ENCODE measurements around the gene LARGE1.

The LARGE1 gene

GRCh38 chr22:33867971-33868370, 52.3 kb downstream of the LARGE1 start:
- WGBS (ENCODE audit: extremely low coverage, insufficient coverage, insufficient read length), result no CpG with 5 or more reads among the region's 9 CpGs
- Histone ChIP-seq H3K36me3 (ENCODE audit: control insufficient read depth in 1 of 2, insufficient read depth in 2 of 2, low read length in 2 of 2) (no peaks in the 10 kb centered on the region), H3K9me3 (ENCODE audit: insufficient read depth, low read depth, low read length) (no peaks in the 10 kb centered on the region), H4K12ac (ENCODE audit: low read depth, low read length) (no peak overlapping the region), H2BK12ac (ENCODE audit: low read length) (no peak overlapping the region), H3K27me3 (ENCODE audit: insufficient read depth, low read length) (no peaks in the 10 kb centered on the region), H3K4ac (ENCODE audit: low read depth, low read length) (no peak overlapping the region), H3K18ac (ENCODE audit: low read length) (no peak overlapping the region), H4K91ac (ENCODE audit: low read depth, low read length) (no peak overlapping the region), H3K4me1 (ENCODE audit: control insufficient read depth in 1 of 2, insufficient read depth in 2 of 2, low read length in 2 of 2) (peaks cover 3 to 5% of the 10 kb centered on the region in 2 experiments), H3K23ac (ENCODE audit: low read length) (no peak overlapping the region), H2BK5ac (ENCODE audit: low read depth, low read length, poor library complexity) (no peak overlapping the region), H3K79me2 (ENCODE audit: control insufficient read depth, insufficient read depth, low read length, poor library complexity) (peaks cover 2% of the 10 kb centered on the region), H2AK5ac (ENCODE audit: low read length) (no peak overlapping the region), H2AFZ (ENCODE audit: insufficient read depth, low read length, poor library complexity) (no peak overlapping the region), H3K4me3 (ENCODE audit: low read depth, low read length) (no peak overlapping the region), H3K79me1 (ENCODE audit: low read length) (no peaks in the 10 kb centered on the region), H3K4me2 (ENCODE audit: low read length) (no peak overlapping the region), H2BK120ac (ENCODE audit: insufficient read depth, low read length, poor library complexity) (no peak overlapping the region), H4K8ac (ENCODE audit: low read depth, low read length) (no peak overlapping the region), H3K27ac (ENCODE audit: low read depth, low read length) (no peak overlapping the region), H3K14ac (ENCODE audit: low read length) (no peak overlapping the region), H3K9ac (ENCODE audit: low read length) (no peak overlapping the region)
- DNase-seq, result no peak

GRCh38 chr22:33867118-33867866, 53.0 kb downstream of the LARGE1 start:
- H4K8ac ChIP-seq (ENCODE audit: low read depth, low read length), result no peak overlapping the region
- no peak overlapping the region for H3K4me3 ChIP-seq (ENCODE audit: low read depth, low read length)
- no peaks in the 10 kb centered on the region for H3K27me3 ChIP-seq (ENCODE audit: insufficient read depth, low read length)
- no peak overlapping the region for H2BK5ac ChIP-seq (ENCODE audit: low read depth, low read length, poor library complexity)
- no peak overlapping the region for H3K4ac ChIP-seq (ENCODE audit: low read depth, low read length)
- no peak overlapping the region for H3K14ac ChIP-seq (ENCODE audit: low read length)
- peaks cover 2% of the 10 kb centered on the region for H3K79me2 ChIP-seq (ENCODE audit: control insufficient read depth, insufficient read depth, low read length, poor library complexity)
- no peak overlapping the region for H4K12ac ChIP-seq (ENCODE audit: low read depth, low read length)
- no peak overlapping the region for H3K9ac ChIP-seq (ENCODE audit: low read length)
- no peak overlapping the region for H2AFZ ChIP-seq (ENCODE audit: insufficient read depth, low read length, poor library complexity)
- H2BK120ac ChIP-seq (ENCODE audit: insufficient read depth, low read length, poor library complexity), result no peak overlapping the region
- H2BK12ac ChIP-seq (ENCODE audit: low read length), result no peak overlapping the region
- peaks cover 3 to 5% of the 10 kb centered on the region in 2 experiments for H3K4me1 ChIP-seq (ENCODE audit: control insufficient read depth in 1 of 2, insufficient read depth in 2 of 2, low read length in 2 of 2)
- no peaks in the 10 kb centered on the region for H3K9me3 ChIP-seq (ENCODE audit: insufficient read depth, low read depth, low read length)
- no peak overlapping the region for H3K27ac ChIP-seq (ENCODE audit: low read depth, low read length)
- no peak overlapping the region for H4K91ac ChIP-seq (ENCODE audit: low read depth, low read length)
- no peak for DNase-seq
- H3K36me3 ChIP-seq (ENCODE audit: control insufficient read depth in 1 of 2, insufficient read depth in 2 of 2, low read length in 2 of 2), result no peaks in the 10 kb centered on the region
- WGBS (ENCODE audit: extremely low coverage, insufficient coverage, insufficient read length), result no CpG with 5 or more reads among the region's 12 CpGs
- no peak overlapping the region for H2AK5ac ChIP-seq (ENCODE audit: low read length)
- H3K79me1 ChIP-seq (ENCODE audit: low read length), result no peaks in the 10 kb centered on the region
- H3K4me2 ChIP-seq (ENCODE audit: low read length), result no peak overlapping the region
- H3K18ac ChIP-seq (ENCODE audit: low read length), result no peak overlapping the region
- H3K23ac ChIP-seq (ENCODE audit: low read length), result no peak overlapping the region

- H2BK5ac ChIP-seq (ENCODE audit: low read depth, low read length, poor library complexity), result no peak overlapping the region
- H4K12ac ChIP-seq (ENCODE audit: low read depth, low read length), result no peak overlapping the region
- no peaks in the 10 kb centered on the region for H3K9me3 ChIP-seq (ENCODE audit: insufficient read depth, low read depth, low read length)
- H3K27me3 ChIP-seq (ENCODE audit: insufficient read depth, low read length), result no peaks in the 10 kb centered on the region
- no peak overlapping the region for H2AFZ ChIP-seq (ENCODE audit: insufficient read depth, low read length, poor library complexity)
- H3K36me3 ChIP-seq (ENCODE audit: control insufficient read depth in 1 of 2, insufficient read depth in 2 of 2, low read length in 2 of 2), result no peaks in the 10 kb centered on the region
- H3K4ac ChIP-seq (ENCODE audit: low read depth, low read length), result no peak overlapping the region
- no peak overlapping the region for H2BK120ac ChIP-seq (ENCODE audit: insufficient read depth, low read length, poor library complexity)
- no peak overlapping the region for H4K8ac ChIP-seq (ENCODE audit: low read depth, low read length)
- no peak overlapping the region for H4K91ac ChIP-seq (ENCODE audit: low read depth, low read length)
- no peak overlapping the region for H3K27ac ChIP-seq (ENCODE audit: low read depth, low read length)
- no peak overlapping the region for H3K14ac ChIP-seq (ENCODE audit: low read length)
- H3K4me2 ChIP-seq (ENCODE audit: low read length), result no peak overlapping the region
- H3K4me1 ChIP-seq (ENCODE audit: control insufficient read depth in 1 of 2, insufficient read depth in 2 of 2, low read length in 2 of 2), result peaks cover 3 to 5% of the 10 kb centered on the region in 2 experiments
- no peak overlapping the region for H3K18ac ChIP-seq (ENCODE audit: low read length)
- no peak overlapping the region for H3K4me3 ChIP-seq (ENCODE audit: low read depth, low read length)
- H3K79me2 ChIP-seq (ENCODE audit: control insufficient read depth, insufficient read depth, low read length, poor library complexity), result peaks cover 2% of the 10 kb centered on the region
- WGBS (ENCODE audit: extremely low coverage, insufficient coverage, insufficient read length), result no CpG with 5 or more reads among the region's 3 CpGs
- no peak for DNase-seq
- no peaks in the 10 kb centered on the region for H3K79me1 ChIP-seq (ENCODE audit: low read length)
- no peak overlapping the region for H3K23ac ChIP-seq (ENCODE audit: low read length)
- no peak overlapping the region for H2AK5ac ChIP-seq (ENCODE audit: low read length)
- no peak overlapping the region for H3K9ac ChIP-seq (ENCODE audit: low read length)
- H2BK12ac ChIP-seq (ENCODE audit: low read length), result no peak overlapping the region
Measured at GRCh38 chr22:33866511-33866910, 53.8 kb downstream of the LARGE1 start.

GRCh38 chr22:33865996-33866395, 54.3 kb downstream of the LARGE1 start:
- Histone ChIP-seq H2BK12ac (ENCODE audit: low read length) (no peak overlapping the region), H3K4ac (ENCODE audit: low read depth, low read length) (no peak overlapping the region), H3K79me2 (ENCODE audit: control insufficient read depth, insufficient read depth, low read length, poor library complexity) (peaks cover 2% of the 10 kb centered on the region), H3K4me2 (ENCODE audit: low read length) (no peak overlapping the region), H3K14ac (ENCODE audit: low read length) (no peak overlapping the region), H3K4me1 (ENCODE audit: control insufficient read depth in 1 of 2, insufficient read depth in 2 of 2, low read length in 2 of 2) (peaks cover 3 to 5% of the 10 kb centered on the region in 2 experiments), H3K36me3 (ENCODE audit: control insufficient read depth in 1 of 2, insufficient read depth in 2 of 2, low read length in 2 of 2) (no peaks in the 10 kb centered on the region), H2BK120ac (ENCODE audit: insufficient read depth, low read length, poor library complexity) (no peak overlapping the region), H3K18ac (ENCODE audit: low read length) (no peak overlapping the region), H3K27ac (ENCODE audit: low read depth, low read length) (no peak overlapping the region), H2AK5ac (ENCODE audit: low read length) (no peak overlapping the region), H3K9me3 (ENCODE audit: insufficient read depth, low read depth, low read length) (no peaks in the 10 kb centered on the region), H3K4me3 (ENCODE audit: low read depth, low read length) (no peak overlapping the region), H3K9ac (ENCODE audit: low read length) (no peak overlapping the region), H3K79me1 (ENCODE audit: low read length) (no peaks in the 10 kb centered on the region), H4K91ac (ENCODE audit: low read depth, low read length) (no peak overlapping the region), H4K8ac (ENCODE audit: low read depth, low read length) (no peak overlapping the region), H3K27me3 (ENCODE audit: insufficient read depth, low read length) (no peaks in the 10 kb centered on the region), H4K12ac (ENCODE audit: low read depth, low read length) (no peak overlapping the region), H2BK5ac (ENCODE audit: low read depth, low read length, poor library complexity) (no peak overlapping the region), H2AFZ (ENCODE audit: insufficient read depth, low read length, poor library complexity) (no peak overlapping the region), H3K23ac (ENCODE audit: low read length) (no peak overlapping the region)
- DNase-seq, result no peak
- WGBS (ENCODE audit: extremely low coverage, insufficient coverage, insufficient read length), result no CpG with 5 or more reads among the region's 1 CpG
